ENCODE results near the gene COA8.

COA8 gene

DNA sequence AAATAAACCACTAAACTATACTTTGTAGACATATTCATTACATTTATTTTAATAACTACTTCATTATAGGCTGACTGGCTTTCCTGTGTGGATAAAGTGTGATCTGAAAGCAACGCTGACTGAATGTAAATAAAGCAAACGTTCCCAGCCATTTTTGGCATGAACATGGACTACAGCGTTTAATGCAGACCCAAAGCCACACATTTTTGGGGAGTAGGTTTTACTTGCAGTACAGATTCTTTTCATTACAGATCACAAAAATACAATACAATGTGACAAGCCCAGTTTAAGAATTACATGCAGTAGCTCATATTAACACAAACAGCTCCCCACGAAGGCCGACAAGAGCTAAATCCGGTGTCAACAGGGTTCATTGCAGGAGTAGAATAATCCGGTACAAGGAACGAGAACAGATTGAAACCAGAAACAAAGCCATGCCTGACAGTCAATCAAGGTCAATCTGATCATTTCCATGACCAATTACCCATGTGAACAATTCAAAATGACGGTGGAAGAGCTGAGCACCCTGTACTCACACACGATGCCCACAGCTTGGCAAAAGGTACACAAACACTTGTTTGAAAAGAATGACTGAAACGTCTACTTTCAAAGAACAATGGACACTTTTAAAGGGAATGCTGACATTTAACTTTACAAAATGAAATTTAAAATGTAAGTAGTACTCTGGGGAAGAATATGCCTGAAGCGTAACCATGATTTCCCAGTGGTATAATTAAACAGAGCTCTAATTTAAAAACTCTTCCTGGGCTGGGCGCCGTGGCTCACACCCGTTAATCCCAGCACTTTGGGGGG lies 5.6 kb upstream of the COA8 start:
- TF ChIP-seq, protein P1, sequence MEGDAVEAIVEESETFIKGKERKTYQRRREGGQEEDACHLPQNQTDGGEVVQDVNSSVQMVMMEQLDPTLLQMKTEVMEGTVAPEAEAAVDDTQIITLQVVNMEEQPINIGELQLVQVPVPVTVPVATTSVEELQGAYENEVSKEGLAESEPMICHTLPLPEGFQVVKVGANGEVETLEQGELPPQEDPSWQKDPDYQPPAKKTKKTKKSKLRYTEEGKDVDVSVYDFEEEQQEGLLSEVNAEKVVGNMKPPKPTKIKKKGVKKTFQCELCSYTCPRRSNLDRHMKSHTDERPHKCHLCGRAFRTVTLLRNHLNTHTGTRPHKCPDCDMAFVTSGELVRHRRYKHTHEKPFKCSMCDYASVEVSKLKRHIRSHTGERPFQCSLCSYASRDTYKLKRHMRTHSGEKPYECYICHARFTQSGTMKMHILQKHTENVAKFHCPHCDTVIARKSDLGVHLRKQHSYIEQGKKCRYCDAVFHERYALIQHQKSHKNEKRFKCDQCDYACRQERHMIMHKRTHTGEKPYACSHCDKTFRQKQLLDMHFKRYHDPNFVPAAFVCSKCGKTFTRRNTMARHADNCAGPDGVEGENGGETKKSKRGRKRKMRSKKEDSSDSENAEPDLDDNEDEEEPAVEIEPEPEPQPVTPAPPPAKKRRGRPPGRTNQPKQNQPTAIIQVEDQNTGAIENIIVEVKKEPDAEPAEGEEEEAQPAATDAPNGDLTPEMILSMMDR (conservative IDR thresholded peaks at IDR 0.05; ENCODE audit: low read depth, low read length): no peak
- H3K4me3 ChIP-seq (ENCODE audit: low read length): no peak overlapping the region
- DNase-seq (ENCODE audit: low read depth): no peak

- TF ChIP-seq, protein P1 (conservative IDR thresholded peaks at IDR 0.05; ENCODE audit: low read depth, low read length): no peak
- no peak for DNase-seq (ENCODE audit: low read depth)
- H3K4me3 ChIP-seq (ENCODE audit: low read length): no peak overlapping the region
Observed at GRCh38 chr14:103558071-103558882, 4.5 kb upstream of the COA8 start.

DNA sequence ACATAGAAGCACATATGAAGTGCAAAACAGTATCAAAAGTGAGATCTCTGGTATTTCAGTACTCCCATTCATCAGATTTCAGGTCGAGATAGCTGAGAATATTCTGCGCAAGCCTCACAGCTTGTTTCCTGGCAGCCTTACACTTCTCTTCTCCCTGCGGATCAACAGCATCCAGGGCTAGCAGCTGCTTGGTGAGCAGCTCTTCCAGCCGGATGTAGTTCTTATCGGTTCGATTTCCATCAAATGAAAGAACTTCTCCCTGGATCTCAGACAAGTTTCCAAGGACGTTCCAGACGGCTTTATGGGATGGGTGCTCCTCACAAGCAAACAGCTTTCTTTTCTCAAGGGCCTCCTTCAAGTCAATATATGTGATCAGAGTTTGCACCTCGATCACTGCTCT lies 3.0 kb upstream of the COA8 start:
- no peak for DNase-seq (ENCODE audit: low read depth)
- TF ChIP-seq, protein P1 (conservative IDR thresholded peaks at IDR 0.05; ENCODE audit: low read depth, low read length): no peak
- H3K4me3 ChIP-seq (ENCODE audit: low read length): no peak overlapping the region

DNA sequence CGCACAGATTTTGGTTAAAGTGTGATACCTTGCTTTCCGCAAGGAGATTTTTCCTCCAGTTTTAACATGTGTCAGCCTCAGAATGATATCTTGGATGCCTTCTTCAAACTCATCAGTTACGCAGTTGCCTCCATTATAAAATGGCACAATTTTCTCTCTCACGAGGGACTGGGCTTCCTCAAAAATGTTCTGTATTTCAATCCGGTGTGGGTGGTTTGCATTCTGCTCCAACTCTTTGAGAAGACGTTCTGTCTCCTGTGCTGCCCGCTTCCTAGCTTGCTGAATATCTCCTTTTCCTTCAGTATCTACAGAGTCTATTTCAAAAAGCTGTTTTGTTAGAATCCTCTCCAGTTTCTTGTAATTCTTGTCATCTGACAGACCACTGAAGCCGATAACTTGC lies 2.1 kb upstream of the COA8 start:
- peak overlapping the region; percentile 89 for H3K4me3 ChIP-seq (ENCODE audit: low read length)
- TF ChIP-seq, protein P1 (conservative IDR thresholded peaks at IDR 0.05; ENCODE audit: low read depth, low read length): no peak

DNA sequence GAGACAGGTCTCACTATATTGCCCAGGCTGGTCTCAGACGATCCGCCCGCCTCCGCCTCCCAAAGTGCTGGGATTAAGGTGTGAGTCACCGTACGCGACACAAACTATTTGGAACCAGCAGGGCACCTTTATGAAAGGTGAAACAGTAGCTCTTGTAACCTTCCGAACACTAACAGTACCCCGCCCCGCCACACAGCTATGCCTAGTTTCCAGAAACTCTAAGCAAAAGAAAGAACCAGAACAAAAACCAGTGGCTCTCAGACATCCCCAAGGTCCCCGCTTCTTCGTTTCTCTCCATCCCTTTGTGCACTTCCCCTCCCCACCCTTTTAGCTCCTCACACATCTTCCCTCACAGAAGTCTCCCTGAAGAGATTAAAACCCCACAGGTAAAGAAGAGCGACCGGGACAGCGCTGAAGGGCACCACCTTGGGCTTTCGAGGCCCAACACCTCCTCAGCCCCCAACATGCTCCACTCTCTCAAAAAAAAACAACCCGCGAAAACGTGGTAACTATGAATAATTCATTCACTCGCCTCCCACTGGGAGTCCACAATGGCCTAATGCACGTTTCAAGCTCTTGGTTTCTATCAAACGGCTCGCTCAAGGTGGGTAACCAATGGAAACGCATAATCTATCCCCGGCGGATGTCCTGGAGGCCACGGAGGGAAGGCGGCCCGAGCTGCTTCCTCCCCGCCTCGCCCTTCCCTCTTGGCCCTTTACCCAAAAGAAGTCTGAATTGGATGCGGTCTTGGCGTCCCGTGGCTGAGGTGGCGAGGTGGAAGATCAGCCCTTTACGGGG lies 1.2 kb upstream of the COA8 start:
- DNase-seq (ENCODE audit: low read depth): no peak
- TF ChIP-seq, protein P1 (conservative IDR thresholded peaks at IDR 0.05; ENCODE audit: low read depth, low read length): no peak
- peak overlapping the region; percentile 89 for H3K4me3 ChIP-seq (ENCODE audit: low read length)

More for the DNA sequence above, 2.1 kb upstream of the COA8 start:
- DNase-seq (ENCODE audit: low read depth): no peak

GRCh38 chr14:103562179-103562428 lies 656 bp upstream of the COA8 start:
- TF ChIP-seq, protein P1 (conservative IDR thresholded peaks at IDR 0.05; ENCODE audit: low read depth, low read length): no peak
- no peak for DNase-seq (ENCODE audit: low read depth)
- H3K4me3 ChIP-seq (ENCODE audit: low read length): peak overlapping the region; percentile 89
